ENCODE results near the gene MARCHF6. TPM values are rescaled to one million over a fixed set of nuclear protein-coding genes. Genes with fewer than 3 reads are reported as not detected.

Gene MARCHF6
- total and polyA plus RNA-seq, 2 donors from 2014 or later: 70.4 to 177 TPM

DNA sequence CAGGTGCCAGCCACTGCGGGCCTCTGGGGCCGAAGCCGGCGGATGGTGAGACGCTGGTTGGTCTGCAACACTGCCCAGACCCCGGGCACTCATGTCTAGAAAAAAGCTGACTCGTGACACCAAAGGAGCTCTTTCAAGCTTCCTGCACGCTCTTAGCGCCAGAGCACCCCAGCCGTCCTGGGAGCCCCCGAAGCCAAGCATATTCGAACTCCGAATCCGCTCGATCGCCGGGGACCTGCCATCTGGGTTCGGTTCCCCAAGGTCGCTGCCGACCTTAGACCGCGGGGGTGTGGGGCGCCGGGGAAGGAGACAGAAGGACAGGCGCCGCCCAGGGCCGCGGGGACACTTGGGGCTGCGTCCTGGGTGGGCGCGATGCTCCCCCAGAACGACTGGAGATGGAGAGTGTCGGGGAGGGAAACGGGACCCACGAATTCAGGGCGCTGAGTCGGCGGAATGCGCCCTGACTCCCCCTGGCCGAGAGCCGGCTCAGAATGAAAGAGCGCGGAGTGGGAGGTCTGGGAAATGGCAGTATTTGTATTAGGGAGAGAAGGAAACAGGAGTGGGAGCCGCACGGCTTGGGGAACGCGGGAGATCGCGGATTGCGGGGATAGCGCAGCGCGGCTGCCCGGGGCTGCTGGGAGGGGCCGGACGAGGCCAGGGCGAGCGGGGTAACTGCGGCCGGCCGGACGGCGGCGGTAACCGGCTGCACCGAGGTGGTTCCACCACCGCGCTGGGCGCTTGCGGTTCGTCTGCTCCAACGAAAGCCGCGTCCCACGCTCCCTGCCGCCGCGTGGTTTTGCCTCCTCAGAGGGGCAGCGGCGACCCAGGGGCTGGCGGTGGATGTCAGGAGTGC is 20.1 kb upstream of the MARCHF6 start:
- Histone ChIP-seq H3K27me3 (ENCODE audit: control insufficient read depth, insufficient read depth, low read length) (no peaks in the 10 kb centered on the region), H3K4me1 (ENCODE audit: control insufficient read depth in 2 of 3, insufficient read depth in 2 of 3, low read depth in 1 of 3, low read length in 3 of 3) (peaks cover 0 to 5% (median 5%) of the 10 kb centered on the region in 3 donors), H3K9me3 (ENCODE audit: control insufficient read depth in 2 of 3, insufficient read depth in 1 of 3, low read length in 3 of 3) (no peaks in the 10 kb centered on the region), H3K36me3 (ENCODE audit: control insufficient read depth in 2 of 3, insufficient read depth in 3 of 3, low read length in 3 of 3) (no peaks in the 10 kb centered on the region), H3K4me3 (ENCODE audit: low read length in 3 of 3) (peak overlapping the region; percentile 40 to 78 (median 74)), H3K9ac (ENCODE audit: low read length in 3 of 3) (peak overlapping the region; percentile 34 to 74 (median 67)), H3K27ac (ENCODE audit: low read depth in 2 of 2, low read length in 2 of 2) (peak overlapping the region in 1 of 2 donors; percentile 54)
- no peak for FAIRE-seq
- DNase-seq: peak; percentile 41 to 79 (median 62)
- TF ChIP-seq CTCF (IDR thresholded peaks at IDR 0.05; ENCODE audit: borderline replicate concordance, extremely low read depth, insufficient read depth): no peak
- intact Hi-C loops (cut with DNase I): no loop called here

- no peaks in the 10 kb centered on the region for H3K27me3 ChIP-seq (ENCODE audit: control insufficient read depth, insufficient read depth, low read length)
- no peak overlapping the region for H3K27ac ChIP-seq (ENCODE audit: low read depth in 2 of 2, low read length in 2 of 2)
- no peak overlapping the region for H3K4me3 ChIP-seq (ENCODE audit: low read length in 3 of 3)
- intact Hi-C loops (cut with DNase I): no loop called here
- H3K9ac ChIP-seq (ENCODE audit: low read length in 3 of 3): no peak overlapping the region
- no peak for FAIRE-seq
- no peak for DNase-seq
- no peaks in the 10 kb centered on the region for H3K36me3 ChIP-seq (ENCODE audit: control insufficient read depth in 2 of 3, insufficient read depth in 3 of 3, low read length in 3 of 3)
- H3K4me1 ChIP-seq (ENCODE audit: control insufficient read depth in 2 of 3, insufficient read depth in 2 of 3, low read depth in 1 of 3, low read length in 3 of 3): peaks cover 0 to 5% (median 5%) of the 10 kb centered on the region in 3 donors
- no peaks in the 10 kb centered on the region for H3K9me3 ChIP-seq (ENCODE audit: control insufficient read depth in 2 of 3, insufficient read depth in 1 of 3, low read length in 3 of 3)
- TF ChIP-seq CTCF (IDR thresholded peaks at IDR 0.05; ENCODE audit: borderline replicate concordance, extremely low read depth, insufficient read depth): no peak
Measured at GRCh38 chr5:10334831-10335230, 18.7 kb upstream of the MARCHF6 start.

- Histone ChIP-seq H3K36me3 (ENCODE audit: control insufficient read depth in 2 of 3, insufficient read depth in 3 of 3, low read length in 3 of 3) (no peaks in the 10 kb centered on the region), H3K27me3 (ENCODE audit: control insufficient read depth, insufficient read depth, low read length) (no peaks in the 10 kb centered on the region), H3K4me3 (ENCODE audit: low read length in 3 of 3) (no peak overlapping the region), H3K9ac (ENCODE audit: low read length in 3 of 3) (no peak overlapping the region), H3K27ac (ENCODE audit: low read depth in 2 of 2, low read length in 2 of 2) (no peak overlapping the region), H3K4me1 (ENCODE audit: control insufficient read depth in 2 of 3, insufficient read depth in 2 of 3, low read depth in 1 of 3, low read length in 3 of 3) (peaks cover 0 to 5% (median 5%) of the 10 kb centered on the region in 3 donors), H3K9me3 (ENCODE audit: control insufficient read depth in 2 of 3, insufficient read depth in 1 of 3, low read length in 3 of 3) (no peaks in the 10 kb centered on the region)
- intact Hi-C loops (cut with DNase I): no loop called here
- TF ChIP-seq CTCF (IDR thresholded peaks at IDR 0.05; ENCODE audit: borderline replicate concordance, extremely low read depth, insufficient read depth): no peak
- DNase-seq (no peak), FAIRE-seq (no peak)
Measured at GRCh38 chr5:10335711-10336470, 17.6 kb upstream of the MARCHF6 start.

Measured in kidney (tissue), 14 donors.